Stimulated activated CD4-positive, alpha-beta T cell treated with anti-CD3 and anti-CD28 coated beads, Interleukin-4, amount 100 ng/mL, for 1 hour (primary cell): ENCODE data around the gene TRDMT1.

Source experiments
- DNase-seq: peaks from one replicate; pipeline ENCODE4 v3.0.0-alpha.2; 2020

The TRDMT1 gene

GRCh38 chr10:17209302-17209701 lies 7.8 kb upstream of the TRDMT1 start:
- no peak for DNase-seq

- DNase-seq, result no peak
These were observed 7.0 kb upstream of the TRDMT1 start for GRCh38 chr10:17208476-17208875.

GRCh38 chr10:17206210-17206709 lies 4.8 kb upstream of the TRDMT1 start:
- no peak for DNase-seq

- DNase-seq, result no peak
These were observed 1.9 kb upstream of the TRDMT1 start for GRCh38 chr10:17203416-17203815.

DNA sequence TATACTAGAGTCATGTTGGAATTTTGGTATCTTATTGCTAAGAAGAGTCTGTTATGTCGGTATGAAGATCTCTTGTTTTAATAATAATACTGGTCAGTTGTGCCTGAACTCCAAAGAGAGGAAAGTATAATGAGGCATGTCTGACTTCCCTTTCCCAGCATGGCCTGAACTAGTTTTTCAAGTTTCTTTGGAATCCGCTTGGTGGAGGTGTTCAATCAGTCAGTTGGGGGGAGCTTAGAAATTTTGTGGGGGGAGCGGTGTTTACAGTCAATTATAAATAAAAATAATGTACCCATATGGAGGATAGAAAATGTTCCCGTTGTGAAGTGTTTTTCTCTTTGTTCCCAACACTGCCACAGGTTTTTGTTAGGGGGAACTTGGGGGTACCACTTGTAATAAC lies 1.5 kb upstream of the TRDMT1 start:
- DNase-seq, result no peak

GRCh38 chr10:17202506-17202905 lies 1.0 kb upstream of the TRDMT1 start:
- DNase-seq, result no peak

GRCh38 chr10:17201794-17202116 lies 283 bp upstream of the TRDMT1 start:
- no peak for DNase-seq

GRCh38 chr10:17200001-17200911 lies 1.2 kb downstream of the TRDMT1 start:
- DNase-seq, result no peak

DNA sequence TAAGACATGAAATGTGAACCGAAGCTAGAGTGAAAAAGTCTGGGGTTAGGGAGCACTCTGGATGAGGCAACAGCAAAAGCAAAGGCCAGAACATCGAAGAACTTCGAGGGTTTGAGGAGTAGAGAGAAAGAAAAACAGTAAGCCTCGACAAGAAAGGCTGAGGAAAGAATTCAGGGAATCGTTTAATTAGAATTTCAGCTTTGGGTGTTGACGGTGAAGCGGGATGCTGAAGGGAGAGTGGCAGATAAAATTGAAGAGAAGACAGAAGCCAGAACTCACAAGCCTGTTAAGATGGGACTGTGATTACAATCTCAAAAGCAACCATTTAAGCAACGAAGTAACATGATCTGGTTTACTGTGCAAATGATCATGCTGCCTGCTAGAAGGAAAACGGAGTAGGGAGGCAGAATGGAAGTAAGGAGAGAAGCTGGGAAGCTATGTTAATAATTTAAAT lies 2.1 kb downstream of the TRDMT1 start:
- no peak for DNase-seq

DNA sequence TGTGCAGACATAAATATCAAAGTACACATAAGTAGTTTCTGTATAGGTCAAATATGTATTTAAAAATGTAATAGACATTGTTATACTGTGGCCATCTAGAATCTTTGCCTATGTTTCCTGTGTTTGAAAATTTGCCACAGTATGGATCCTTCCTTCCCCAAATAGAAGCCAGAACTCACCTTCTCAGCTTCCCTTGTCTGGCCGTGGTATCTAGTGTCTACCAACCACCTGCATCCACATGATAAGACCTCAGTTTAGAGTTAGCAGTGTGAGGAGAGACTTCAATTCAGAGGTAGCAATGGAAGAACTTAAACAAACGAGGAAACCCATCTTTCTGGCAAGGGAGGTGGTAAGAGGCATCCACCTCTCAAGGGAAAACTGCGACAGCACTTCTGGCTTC lies 4.9 kb downstream of the TRDMT1 start:
- no peak for DNase-seq

GRCh38 chr10:17196045-17196444 lies 5.4 kb downstream of the TRDMT1 start:
- DNase-seq, result no peak

DNA sequence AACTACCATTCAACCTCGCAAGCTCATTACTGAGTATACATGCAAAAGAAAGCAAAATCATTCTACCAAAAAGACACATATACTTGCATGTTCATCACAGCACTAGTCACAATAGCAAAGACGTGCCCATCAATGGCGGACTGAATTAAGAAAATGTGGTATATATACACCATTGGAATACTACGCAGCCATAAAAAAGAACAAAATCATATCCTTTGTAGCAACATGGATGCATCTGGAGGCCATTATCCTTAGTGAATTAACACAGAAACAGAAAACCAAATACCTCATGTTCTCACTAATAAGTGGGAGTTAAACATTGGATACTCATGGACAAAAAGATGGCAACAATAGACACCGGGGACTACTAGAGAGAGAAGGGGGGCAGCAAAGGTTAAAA lies 6.4 kb downstream of the TRDMT1 start:
- no peak for DNase-seq

DNA sequence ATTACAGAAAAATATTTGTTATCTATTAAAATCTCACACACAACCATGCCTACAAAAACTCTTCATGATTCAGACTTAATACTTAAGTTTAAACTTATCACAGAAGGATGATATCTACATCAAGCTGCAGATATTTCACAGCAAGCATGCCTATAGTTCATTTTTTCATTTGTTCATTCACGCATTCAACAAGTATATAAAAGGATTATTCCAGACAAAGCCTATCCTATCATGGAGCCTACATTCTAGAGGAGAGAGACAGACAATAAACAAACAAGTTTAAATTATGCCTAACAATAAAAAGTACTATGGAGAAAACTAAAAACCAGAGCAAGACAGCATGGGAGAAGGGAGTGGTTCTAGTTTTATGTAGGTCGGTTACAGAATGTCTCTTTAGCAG lies 10.9 kb downstream of the TRDMT1 start:
- DNase-seq, result no peak

GRCh38 chr10:17188644-17189172 lies 12.8 kb downstream of the TRDMT1 start:
- DNase-seq, result no peak

DNA sequence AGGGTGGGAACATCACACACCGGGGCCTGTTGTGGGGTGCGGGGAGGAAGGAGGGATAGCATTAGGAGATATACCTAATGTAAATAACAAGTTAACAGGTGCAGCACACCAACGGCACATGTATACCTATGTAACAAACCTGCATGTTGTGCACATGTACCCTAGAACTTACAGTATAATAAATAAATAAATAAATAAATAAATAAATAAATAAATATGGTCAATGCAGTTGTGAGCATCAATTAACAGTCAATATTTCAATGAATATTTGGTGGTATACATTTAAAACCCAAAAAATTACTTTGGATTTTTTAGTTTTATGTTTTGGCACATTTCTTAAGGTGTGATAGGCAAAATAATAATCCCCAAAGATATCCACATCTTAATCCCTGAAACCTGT lies 15.6 kb downstream of the TRDMT1 start:
- no peak for DNase-seq

DNA sequence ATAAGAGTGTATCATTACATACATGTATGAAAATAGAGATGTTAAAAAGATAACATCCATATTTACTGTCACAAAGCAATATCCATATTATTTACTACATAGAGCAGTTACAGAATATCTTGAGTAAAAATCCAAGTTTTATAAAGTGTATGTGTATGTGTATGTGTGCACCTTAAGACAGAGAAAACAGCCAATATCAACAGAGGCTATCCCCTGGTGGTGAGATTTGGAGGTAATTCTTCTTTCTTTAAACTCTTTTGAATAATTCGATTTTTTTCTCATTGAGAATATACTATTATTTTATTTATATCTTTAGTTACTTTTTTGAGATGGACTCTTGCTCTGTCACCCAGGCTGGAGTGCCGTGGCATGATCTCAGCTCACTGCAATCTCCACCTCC lies 18.4 kb downstream of the TRDMT1 start:
- no peak for DNase-seq

DNA sequence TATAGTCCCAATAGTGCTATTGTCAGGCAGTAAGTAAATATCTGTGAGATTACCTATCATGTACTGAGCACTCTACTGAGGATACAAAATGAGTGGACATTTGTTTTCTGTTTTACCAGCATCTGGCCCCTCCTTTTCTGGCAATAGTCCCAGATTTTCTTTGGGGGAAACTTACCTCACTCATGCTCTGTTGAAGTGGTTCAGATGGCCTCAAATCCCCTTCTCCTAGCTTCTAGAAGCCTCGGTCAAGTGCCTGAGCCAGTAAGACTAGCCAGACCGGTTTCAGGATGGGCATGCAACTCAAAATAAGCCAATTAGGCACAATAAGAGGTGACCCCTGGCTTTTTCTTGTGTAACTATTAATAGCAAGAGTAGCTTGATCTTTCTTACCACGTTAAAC lies 19.7 kb downstream of the TRDMT1 start:
- no peak for DNase-seq

- DNase-seq, result no peak
These were observed 20.4 kb downstream of the TRDMT1 start for GRCh38 chr10:17181110-17181509.

GRCh38 chr10:17179002-17179401 lies 22.5 kb downstream of the TRDMT1 start:
- DNase-seq, result no peak

GRCh38 chr10:17178006-17178405 lies 23.5 kb downstream of the TRDMT1 start:
- no peak for DNase-seq

DNA sequence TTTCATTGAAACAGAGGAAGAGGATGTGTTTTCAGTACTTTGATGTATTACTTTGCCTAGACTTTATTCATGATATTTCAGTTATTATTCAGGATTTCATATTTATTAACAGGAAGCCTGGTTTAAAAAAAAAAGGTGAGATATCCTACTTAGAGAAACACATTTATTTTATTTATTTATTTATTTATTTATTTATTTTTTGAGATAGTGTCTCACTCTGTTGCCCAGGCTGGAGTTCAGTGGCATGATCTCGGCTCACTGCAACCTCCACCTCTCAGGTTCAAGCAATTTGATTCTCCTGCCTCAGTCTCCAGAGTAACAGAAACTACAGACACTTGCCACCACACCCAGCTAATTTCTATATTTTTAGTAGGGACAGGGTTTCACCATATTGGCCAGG lies 24.5 kb downstream of the TRDMT1 start:
- DNase-seq, result no peak

- DNase-seq, result no peak
These were observed 25.4 kb downstream of the TRDMT1 start for GRCh38 chr10:17176091-17176490.

DNA sequence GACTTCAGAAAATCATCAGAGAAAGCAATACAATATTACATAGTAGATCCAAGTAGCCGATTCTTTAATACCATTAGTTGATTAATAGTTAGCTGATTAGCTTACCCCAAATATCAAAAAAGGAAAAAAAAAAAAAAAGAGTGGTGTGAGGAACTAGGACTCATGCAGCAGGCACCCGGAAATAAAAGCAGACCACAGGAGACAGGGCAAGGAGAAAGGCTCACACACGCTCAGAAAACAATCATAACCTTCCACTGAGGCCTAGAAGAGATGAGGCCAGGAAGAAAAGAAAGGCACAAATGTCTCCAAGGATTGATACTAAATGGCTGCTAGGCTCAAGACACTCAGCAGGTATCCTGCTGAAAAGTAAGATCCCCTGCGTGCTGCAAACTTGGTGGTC lies 25.9 kb downstream of the TRDMT1 start:
- no peak for DNase-seq

DNA sequence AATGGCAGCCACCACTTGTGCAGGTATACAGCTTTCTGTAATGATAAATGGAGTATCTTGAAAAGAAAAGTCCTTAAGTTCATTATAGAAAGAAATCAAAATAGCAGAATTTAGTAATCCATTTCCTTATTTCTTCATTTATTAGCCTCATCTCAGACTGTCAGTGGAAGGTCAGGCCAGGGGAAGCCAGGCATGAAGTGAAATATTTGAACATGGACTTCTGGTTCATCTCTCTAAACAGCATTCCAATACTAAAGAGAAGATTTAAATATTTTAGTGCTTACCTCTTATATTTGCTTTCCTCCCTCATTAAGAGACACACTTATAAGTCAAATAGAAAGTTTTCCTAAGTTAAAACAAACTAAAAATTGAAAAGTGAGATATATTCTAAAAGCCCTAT lies 26.8 kb downstream of the TRDMT1 start:
- DNase-seq, result no peak
